ENCODE data around the gene PIK3CB.

Gene PIK3CB

GRCh38 chr3:138834596-138835396 is at the start of gene PIK3CB:
PIK3CB (minus strand) TSS chr3:138834928; CDS start chr3:138759343, 75,585 bp downstream.
- peak; percentile 76 for DNase-seq (ENCODE audit: low read depth)

DNA sequence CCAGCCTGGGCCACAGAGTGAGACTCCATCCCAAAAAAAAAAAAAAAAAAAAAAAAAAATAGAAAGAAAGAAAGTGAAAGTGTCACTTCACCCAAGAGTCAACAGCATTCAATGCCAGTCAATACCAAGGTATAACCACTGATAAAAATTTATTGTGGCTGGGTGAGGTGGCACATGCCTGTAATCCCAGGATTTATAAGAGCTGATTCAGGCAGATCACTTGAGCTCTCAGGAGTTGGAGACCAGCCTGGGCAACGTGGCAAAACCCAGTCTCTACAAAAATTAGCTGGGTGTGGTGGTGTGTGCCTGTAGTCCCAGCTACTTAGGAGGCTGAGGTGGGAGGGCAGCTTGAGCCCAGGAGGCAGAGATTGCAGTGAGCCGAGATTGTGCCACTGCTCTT is 46.5 kb upstream of the PIK3CB start:
- DNase-seq (ENCODE audit: low read depth) = no peak

GRCh38 chr3:138879541-138880380 is 45.0 kb upstream of the PIK3CB start:
- DNase-seq (ENCODE audit: low read depth) = no peak

DNA sequence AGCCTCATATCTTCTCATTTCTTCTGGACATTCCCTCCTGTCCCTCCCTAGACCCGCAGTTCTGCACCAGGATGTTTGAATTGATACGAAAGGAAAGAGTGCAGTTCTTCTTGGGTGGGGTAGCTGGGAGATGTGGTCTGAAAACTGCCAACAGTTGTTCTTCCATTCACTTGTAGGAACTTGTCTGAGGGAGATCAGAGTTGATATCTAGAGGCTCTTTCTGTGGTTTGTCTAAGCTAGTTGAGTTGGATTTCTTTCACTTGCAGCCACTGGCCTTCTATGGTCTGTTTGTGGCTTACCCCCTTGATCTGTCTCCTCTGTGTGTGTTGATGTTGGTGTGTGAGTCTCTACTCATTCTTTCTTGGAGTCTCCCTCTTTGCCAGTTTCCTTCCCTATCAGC is 42.5 kb upstream of the PIK3CB start:
- no peak for DNase-seq (ENCODE audit: low read depth)

DNA sequence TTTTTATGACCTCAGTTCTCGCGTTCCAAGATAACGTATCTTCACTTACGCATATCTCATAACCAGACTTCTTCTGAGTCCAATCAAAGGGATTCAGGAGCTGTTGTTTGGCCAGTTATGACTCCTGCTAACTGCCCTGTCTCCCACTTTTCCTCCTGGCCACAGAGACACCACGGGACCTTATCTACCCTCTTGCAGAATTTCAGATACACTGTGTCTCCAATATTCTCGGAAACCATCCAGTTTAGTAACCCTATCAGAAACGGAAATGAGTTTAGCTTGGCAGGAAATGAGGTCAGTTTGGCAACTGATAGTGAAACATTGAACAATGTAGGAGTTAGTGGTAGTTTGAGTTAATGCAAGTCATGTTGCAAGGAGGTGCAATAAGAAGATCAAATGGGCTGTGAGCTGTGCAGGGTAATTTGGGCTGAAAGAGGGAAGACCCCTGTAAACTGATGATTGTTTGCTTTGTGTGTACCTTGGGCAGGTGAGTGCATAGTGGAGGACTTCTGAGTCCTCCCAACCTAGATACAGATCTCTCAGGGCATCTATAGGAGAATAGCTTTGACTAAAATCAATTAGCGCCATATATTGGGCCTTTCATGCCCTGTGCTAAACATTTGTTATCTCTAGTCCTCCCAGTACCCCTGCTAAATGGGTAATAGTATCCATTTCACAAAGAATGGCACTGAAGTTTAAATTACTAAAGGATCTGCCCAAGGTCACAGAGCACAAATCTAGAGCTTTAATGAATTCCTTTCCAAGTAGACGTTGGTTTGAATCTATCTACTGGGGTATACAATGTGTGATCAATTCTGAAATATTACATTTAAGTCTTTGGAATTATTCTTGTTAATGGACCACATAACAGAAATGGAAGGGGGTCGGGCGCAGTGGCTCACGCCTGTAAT is 41.3 kb upstream of the PIK3CB start:
- no peak for DNase-seq (ENCODE audit: low read depth)

DNA sequence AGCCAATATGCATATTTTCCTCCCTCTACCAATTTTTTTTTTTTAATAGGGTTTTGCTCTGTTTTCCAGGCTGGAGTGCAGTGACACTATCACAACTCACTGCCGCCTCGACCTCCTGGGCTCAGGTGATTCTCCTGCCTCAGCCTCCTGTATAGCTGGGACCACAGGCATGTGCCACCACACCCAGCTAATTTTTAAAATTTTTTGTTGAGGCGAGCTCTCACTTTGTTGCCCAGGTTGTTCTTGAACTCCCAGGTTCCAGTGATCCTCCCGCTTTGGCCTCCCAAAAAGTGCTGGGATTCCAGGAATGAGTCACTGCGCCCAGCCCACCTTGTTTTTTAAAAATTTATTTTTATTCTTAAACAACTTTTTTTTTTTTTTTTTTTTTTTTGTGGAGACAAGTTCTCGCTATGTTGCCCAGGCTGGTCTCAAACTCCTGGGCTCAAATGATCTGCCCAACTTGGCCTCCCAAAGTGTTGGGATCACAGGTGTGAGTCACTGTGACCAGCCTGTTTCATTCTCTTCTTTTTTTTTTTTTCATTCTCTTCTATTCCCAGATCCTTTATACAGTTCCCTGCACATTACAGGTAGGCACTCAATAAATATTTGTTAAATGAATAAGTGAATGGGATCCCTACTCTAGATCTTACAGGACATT is 40.5 kb upstream of the PIK3CB start:
- no peak for DNase-seq (ENCODE audit: low read depth)

DNA sequence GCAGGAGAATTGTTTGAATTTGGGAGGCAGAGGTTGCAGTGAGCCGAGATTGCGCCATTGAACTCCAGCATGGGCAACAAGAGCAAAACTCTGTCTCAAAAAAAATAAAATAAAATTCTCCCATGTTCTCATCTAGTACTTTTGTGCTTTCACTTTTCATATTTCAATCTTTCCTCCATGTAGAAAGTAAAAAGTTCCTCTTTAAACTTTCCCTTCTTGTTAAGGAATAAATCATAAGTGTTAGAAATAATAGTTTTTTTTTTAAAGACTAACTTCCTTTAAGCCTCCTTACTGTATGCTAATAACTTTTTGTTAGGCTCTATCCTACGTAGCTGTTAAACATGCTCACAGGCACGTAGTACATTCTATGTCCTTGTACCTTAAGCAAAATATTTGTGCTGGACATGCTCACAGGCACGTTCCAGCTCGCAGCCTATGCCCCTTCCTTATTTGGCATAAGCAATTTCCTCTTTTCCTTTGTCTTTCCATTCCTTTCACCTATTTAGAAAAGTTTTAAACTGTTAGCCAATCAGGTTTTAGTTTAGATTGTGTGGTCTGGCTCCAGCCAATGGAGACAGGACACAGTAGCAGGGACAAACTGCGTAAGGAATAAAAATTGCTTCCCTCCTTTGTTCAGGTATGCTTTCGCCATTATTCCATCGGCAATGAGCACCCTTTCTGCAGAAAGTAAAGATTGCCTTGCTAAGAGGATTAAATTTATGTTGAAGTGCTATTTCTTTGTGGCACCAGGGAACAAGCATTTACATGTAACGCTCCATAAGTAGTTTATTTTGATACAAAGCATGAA is 38.9 kb upstream of the PIK3CB start:
- DNase-seq (ENCODE audit: low read depth) = no peak

DNA sequence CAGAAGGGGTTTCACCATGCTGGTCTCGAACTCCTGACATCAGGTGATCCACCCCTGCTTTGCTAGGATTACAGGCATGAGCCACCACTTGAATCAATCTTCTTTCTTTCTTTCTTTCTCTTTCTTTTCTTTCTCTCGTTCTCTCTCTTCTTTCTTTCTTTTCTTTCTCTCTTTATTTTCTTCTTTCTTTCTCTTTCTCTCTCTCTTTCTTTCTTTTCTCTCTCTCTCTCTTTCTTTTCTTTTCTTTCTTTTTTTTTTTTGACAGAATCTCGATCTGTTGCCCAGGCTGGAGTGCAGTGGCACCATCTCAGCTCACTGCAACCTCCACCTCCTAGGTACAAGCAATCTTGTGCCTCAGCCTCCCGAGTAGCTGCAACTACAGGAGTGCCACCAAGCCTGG is 37.9 kb upstream of the PIK3CB start:
- no peak for DNase-seq (ENCODE audit: low read depth)

- no peak for DNase-seq (ENCODE audit: low read depth)
Observed at GRCh38 chr3:138867996-138868395, 33.3 kb upstream of the PIK3CB start.

DNA sequence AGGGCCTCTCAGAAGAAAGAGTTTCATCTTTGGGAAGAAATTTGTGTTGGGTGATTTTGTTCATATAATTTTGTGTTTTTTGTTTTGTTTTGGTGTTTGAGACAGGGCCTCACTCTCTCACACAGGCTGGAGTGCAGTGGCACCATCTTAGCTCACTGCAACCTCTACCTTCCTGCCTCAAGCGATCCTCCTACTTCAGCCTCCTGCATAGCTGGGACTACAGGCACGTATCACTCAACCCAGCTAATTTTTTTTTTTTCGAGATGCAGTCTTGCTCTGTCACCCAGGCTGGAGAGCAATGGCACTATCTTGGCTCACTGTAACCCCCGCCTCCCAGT is 29.0 kb upstream of the PIK3CB start:
- DNase-seq (ENCODE audit: low read depth) = no peak

DNA sequence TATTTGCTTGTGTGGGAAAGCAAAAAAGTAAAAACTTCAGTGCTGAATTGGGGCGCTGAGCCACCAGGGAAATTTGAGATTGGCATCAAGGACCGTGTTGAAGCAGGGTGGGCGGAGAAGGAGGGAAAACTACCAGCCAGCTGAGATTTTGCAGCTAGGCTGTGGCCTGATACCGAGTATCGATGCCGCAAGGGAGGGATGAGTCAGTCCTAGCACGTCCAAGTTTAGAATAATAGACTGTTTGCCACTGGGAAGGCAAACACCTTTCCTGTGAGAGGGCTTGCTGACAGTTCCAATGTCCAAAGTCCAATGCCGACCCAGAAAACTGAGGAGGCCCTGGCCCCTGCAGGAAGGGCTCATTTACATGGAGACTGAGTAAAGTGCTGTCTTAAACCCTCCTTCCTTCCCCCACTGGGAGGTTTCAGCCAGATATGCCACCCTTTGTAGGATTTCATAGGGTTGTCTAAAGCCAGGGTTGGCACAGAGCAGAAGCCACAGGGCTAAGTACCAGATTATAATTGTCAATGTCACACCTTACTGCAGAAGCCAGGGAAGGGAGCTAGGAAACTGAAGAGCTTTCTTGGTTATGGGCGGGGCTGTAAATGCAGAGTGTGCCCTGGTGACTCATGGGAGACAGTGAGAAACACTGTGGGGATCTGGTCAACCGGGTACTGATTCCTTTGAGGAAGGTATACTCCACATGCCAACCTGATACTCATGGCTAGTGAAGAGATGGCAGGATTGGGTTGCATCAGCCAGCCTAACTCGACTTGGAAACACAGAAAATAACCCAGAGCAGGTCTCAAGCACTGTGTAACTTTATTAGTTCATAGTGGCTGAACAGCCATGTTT is 28.4 kb upstream of the PIK3CB start:
- DNase-seq (ENCODE audit: low read depth) = peak; percentile 36

DNA sequence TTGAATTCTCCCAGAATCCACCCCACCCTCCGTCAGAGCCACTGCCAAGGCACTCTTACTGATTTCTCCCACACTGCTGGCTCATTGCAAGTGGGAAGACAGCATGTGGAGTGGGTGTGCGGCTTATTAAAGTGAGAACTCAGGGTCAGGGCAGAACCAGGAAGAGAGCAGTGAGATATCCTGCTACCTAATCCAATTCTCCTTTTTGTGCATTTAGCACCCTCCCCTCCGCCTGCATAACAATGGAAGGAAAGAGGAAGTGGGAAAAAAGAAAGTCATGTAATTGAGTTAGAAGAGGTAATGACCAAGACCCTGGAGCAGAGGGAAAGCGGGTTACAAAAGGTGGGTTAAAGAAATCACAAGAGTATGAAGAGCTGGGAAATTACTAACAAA is 27.8 kb upstream of the PIK3CB start:
- DNase-seq (ENCODE audit: low read depth) = no peak

DNA sequence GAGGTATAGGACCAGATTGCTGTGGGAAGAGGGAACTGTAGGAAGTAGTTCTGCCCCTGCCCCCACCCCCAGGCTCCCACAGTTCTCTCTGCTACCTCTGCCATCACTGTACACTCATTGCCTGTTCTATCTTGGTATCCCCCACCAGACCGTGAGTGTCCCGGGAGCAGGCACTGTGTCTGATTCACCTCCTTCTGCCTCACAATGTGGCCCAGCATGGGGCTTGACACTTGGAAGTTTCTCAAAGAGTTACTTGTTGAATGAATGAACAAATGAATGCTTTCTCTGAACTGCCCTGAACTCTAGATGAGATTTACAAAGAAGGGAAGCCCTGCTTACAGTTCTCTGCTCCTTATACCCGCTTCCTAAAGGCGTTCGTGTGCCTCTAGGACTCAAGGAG is 27.1 kb upstream of the PIK3CB start:
- peak; percentile 54 for DNase-seq (ENCODE audit: low read depth)

DNA sequence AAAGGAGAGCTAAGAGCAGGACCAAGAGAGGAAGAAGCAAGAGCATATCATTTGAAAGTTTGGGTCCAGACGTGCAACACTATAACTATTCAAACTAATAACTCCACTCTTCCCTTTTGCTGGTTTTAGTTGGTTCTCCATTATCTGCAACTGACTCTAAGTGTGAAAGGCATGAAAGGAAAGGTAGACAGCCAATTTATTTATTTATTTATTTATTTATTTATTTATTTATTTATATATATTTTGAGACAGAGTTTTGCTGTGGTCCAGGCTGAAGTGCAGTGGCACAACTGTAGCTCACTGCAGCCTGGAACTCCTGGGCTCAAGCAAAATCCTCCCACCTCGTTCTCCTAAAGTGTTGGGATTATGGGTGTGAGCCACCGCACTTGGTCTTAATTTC is 22.1 kb upstream of the PIK3CB start:
- DNase-seq (ENCODE audit: low read depth) = no peak

DNA sequence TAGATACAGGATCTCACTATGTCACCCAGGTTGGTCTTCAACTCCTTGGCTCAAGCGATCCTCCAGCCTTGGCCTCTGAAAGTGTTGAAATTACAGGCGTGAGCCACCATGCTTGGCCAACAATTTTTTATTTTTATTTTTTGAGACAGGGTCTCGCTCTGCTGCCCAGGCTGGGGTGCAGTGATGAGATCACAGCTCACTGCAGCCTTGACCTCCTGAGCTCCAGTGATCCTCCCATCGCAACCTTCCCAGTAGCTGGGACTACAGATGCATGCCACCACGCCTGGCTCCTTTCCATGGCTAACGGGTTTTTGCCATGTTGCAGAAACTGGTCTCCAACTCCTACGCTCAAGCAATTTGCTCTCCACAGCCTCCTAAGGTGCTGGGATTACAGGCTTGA is 20.2 kb upstream of the PIK3CB start:
- no peak for DNase-seq (ENCODE audit: low read depth)

DNA sequence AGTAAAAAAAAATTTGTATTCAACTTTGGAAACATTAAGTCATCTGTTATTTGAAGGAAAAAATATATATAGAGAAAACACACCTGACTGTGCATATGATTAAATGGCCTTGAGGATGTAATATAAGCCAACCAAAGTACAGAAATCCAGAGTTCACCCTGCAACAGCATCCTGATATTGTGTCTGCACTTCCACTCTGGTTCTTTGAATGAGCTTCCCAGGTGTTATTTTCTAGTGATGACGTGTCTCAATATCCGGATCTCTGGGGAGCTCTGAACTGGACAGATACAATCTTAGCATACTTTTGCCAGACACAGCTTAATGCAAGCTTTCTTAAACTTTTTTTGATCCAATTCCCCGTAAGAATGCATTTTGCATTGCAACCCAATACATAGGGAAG is 19.5 kb upstream of the PIK3CB start:
- no peak for DNase-seq (ENCODE audit: low read depth)

DNA sequence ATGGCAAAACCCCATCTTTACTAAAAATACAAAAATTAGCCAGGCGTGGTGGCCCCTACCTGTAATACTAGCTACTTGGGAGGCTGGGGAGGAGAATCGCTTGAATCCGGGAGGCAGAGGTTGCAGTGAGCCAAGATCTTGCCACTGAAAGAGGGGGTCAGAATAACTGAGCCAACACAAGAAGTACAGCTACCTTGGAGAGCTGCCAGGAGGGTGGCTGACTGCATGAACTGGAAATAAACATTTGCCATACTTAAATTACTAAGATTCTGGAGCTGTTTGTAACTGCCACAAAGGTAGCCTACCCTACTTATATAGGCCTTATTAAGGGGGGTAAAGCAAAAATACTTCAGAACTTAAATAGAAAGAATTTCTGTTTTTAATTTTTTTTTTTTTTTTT is 15.4 kb upstream of the PIK3CB start:
- DNase-seq (ENCODE audit: low read depth) = no peak

- DNase-seq (ENCODE audit: low read depth) = no peak
Observed at GRCh38 chr3:138849222-138849940, 14.7 kb upstream of the PIK3CB start.

DNA sequence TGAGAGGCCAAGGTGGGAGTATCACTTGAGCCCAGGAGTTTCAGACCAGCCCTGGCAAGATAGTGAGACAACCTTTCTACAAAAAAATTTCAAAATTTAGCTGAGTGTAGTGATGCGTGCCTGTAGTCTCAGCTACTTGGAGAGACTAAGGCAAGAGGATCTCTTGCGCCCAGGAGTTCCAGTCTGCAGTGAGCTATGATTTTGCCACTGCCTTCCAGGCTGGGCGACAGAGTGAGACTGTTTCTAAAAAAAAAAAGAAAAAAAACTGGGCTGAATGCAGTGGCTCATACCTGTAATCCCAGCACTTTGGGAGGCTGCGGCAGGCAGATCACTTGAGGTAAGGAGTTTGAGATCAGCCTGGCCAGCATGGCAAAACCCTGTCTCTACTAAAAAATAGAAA is 14.0 kb upstream of the PIK3CB start:
- DNase-seq (ENCODE audit: low read depth) = no peak
